B cell (primary cell): Measurements from ENCODE around the gene SLC26A1.

ENCODE experiments used
- EZH2 ChIP-seq: IDR thresholded peaks from 2 replicates; pipeline ENCODE4 v1.6.1; 2012; ENCODE audit warnings: borderline replicate concordance, low read depth, mild to moderate bottlenecking, moderate library complexity, low read length; ENCODE audit not compliant: insufficient read depth, poor library complexity, severe bottlenecking
- TF ChIP-seq, protein P1 (sequence below): fragments of 200-600 bp; IDR thresholded peaks from one replicate; pipeline ENCODE4 v1.8.0; 2022; ENCODE audit warnings: antibody characterized with exemption, mild to moderate bottlenecking

DNA sequence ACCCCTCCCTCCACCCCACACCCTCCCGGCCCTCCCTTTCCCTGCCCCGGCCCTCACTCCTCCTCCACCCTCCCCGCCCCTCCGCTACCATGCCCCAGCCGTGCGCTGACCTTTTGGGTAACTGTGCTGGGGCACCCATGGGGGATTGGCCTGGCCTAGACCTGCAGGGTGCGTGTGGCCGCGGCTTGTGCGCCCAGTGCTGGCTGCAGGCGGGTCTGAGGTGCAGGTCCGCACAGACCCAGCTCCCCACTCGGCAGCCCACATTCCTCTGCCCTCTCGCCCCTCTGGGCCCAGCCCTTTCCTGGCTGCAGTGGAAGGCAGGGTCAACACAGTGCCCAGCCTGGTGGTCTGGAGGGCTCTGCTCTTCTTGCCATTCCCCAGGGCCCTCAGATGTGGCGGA is 42.9 kb upstream of the SLC26A1 start:
- TF ChIP-seq, protein P1, sequence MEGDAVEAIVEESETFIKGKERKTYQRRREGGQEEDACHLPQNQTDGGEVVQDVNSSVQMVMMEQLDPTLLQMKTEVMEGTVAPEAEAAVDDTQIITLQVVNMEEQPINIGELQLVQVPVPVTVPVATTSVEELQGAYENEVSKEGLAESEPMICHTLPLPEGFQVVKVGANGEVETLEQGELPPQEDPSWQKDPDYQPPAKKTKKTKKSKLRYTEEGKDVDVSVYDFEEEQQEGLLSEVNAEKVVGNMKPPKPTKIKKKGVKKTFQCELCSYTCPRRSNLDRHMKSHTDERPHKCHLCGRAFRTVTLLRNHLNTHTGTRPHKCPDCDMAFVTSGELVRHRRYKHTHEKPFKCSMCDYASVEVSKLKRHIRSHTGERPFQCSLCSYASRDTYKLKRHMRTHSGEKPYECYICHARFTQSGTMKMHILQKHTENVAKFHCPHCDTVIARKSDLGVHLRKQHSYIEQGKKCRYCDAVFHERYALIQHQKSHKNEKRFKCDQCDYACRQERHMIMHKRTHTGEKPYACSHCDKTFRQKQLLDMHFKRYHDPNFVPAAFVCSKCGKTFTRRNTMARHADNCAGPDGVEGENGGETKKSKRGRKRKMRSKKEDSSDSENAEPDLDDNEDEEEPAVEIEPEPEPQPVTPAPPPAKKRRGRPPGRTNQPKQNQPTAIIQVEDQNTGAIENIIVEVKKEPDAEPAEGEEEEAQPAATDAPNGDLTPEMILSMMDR = no peak
- TF ChIP-seq EZH2 = no peak
